Fibroblast of lung (primary cell): ENCODE measurements around the gene ASXL2. TPM values are rescaled to one million over a fixed set of nuclear protein-coding genes. Genes with fewer than 3 reads are reported as not detected.

Experiments used
- DNase-seq, 2 donors: peaks; one replicate each; pipeline versions ENCODE4 v3.0.0 to v3.0.0-alpha.2; 2010; ENCODE audit warnings: low read depth in 2 of 2
- H2AFZ ChIP-seq: 2 replicates; pipeline ENCODE4 v1.5.1; 2012; ENCODE audit warnings: low read length, control low read depth, inconsistent platforms
- H3K27ac ChIP-seq: 2 replicates; pipeline ENCODE4 v1.5.1; 2011; ENCODE audit warnings: low read length, control low read depth; ENCODE audit not compliant: insufficient read depth
- H3K27me3 ChIP-seq: 2 replicates; pipeline ENCODE4 v1.5.1; 2011; ENCODE audit warnings: mild to moderate bottlenecking, low read length; ENCODE audit not compliant: control insufficient read depth, insufficient read depth
- H3K36me3 ChIP-seq: 2 replicates; pipeline ENCODE4 v1.5.1; 2011; ENCODE audit warnings: low read length; ENCODE audit not compliant: control insufficient read depth, insufficient read depth
- H3K4me1 ChIP-seq: 2 replicates; pipeline ENCODE4 v1.5.1; 2011; ENCODE audit warnings: low read length; ENCODE audit not compliant: control insufficient read depth, insufficient read depth; ENCODE audit errors: extremely low read depth
- H3K4me2 ChIP-seq: 2 replicates; pipeline ENCODE4 v1.5.1; 2011; ENCODE audit warnings: low read length, control low read depth; ENCODE audit not compliant: insufficient read depth; ENCODE audit errors: extremely low read depth
- H3K4me3 ChIP-seq, 4 experiments: fragments of 200-600 bp in 1 of 4; sonication (generic) in 1 of 4; replicated peaks in 1 of 4; 2 replicates each; pipeline ENCODE4 v1.5.1; 2011 to 2016; ENCODE audit warnings: low read length in 4 of 4, low read depth in 3 of 4, mild to moderate bottlenecking in 3 of 4, control low read depth in 2 of 4, inconsistent platforms in 1 of 4, mixed read lengths in 1 of 4; ENCODE audit not compliant: insufficient read depth in 1 of 4; ENCODE audit errors: control extremely low read depth in 1 of 4
- H3K79me2 ChIP-seq: 2 replicates; pipeline ENCODE4 v1.5.1; 2012; ENCODE audit warnings: mild to moderate bottlenecking, low read length, inconsistent platforms; ENCODE audit not compliant: control insufficient read depth, insufficient read depth
- H3K9ac ChIP-seq: 2 replicates; pipeline ENCODE4 v1.5.1; 2011; ENCODE audit warnings: mild to moderate bottlenecking, low read length, control low read depth; ENCODE audit not compliant: insufficient read depth
- H3K9me3 ChIP-seq: 2 replicates; pipeline ENCODE4 v1.5.1; 2012; ENCODE audit warnings: low read depth, low read length; ENCODE audit not compliant: control insufficient read depth, insufficient read depth
- H4K20me1 ChIP-seq: 2 replicates; pipeline ENCODE4 v1.5.1; 2011; ENCODE audit warnings: low read length; ENCODE audit not compliant: control insufficient read depth, insufficient read depth; ENCODE audit errors: extremely low read depth
- CTCF ChIP-seq, 2 donors: IDR thresholded peaks in 1 of 2; conservative IDR thresholded peaks in 1 of 2; 1 replicate in 1 of 2; 2 replicates in 1 of 2; pipeline ENCODE4 v1.5.1; 2011 to 2012; ENCODE audit warnings: low read length in 2 of 2, control low read depth in 1 of 2, inconsistent platforms in 1 of 2, low read depth in 1 of 2, mild to moderate bottlenecking in 1 of 2
- EZH2 ChIP-seq: IDR thresholded peaks from 2 replicates; pipeline ENCODE4 v1.5.1; 2012; ENCODE audit warnings: low read length, control low read depth, mild to moderate bottlenecking; ENCODE audit errors: missing control alignments
- polyA plus RNA-seq, 2 donors: library from polyadenylated mRNA; depleted of rRNA in 1 of 2; stranded (reverse) in 1 of 2; unstranded in 1 of 2; fragments of >200 nt; gene quantifications; 2 replicates each; pipeline ENCODE4 v1.2.1, GENCODE V29; 2011 to 2012; ENCODE audit warnings: missing spikeins in 1 of 2
- total RNA-seq: library from RNA; depleted of rRNA; stranded (reverse); fragments of >200 nt; gene quantifications from 2 replicates; pipeline ENCODE4 v1.2.1, GENCODE V29; 2014

ASXL2 gene
- total and polyA plus RNA-seq, 2 donors (not counting 1 experiment from before 2014, with no cell fraction given) = 5.9 to 16.6 TPM

- TF ChIP-seq CTCF (conservative IDR thresholded peaks at IDR 0.05 in 1 of 2, IDR thresholded peaks at IDR 0.05 in 1 of 2; ENCODE audit: low read depth in 1 of 2, low read length in 2 of 2) (no peak), EZH2 (no peak)
- H3K9ac ChIP-seq = no peak overlapping the region
- no peaks in the 10 kb centered on the region for H3K27me3 ChIP-seq
- peak in 1 of 2 donors; percentile 38 for DNase-seq
- no peak overlapping the region for H3K4me3 ChIP-seq
- no peaks in the 10 kb centered on the region for H4K20me1 ChIP-seq
- H3K36me3 ChIP-seq = no peaks in the 10 kb centered on the region
- no peaks in the 10 kb centered on the region for H3K9me3 ChIP-seq
- H3K4me1 ChIP-seq = no peaks in the 10 kb centered on the region
- no peak overlapping the region for H2AFZ ChIP-seq
- no peak overlapping the region for H3K4me2 ChIP-seq
- H3K27ac ChIP-seq = no peak overlapping the region
- peaks cover 3% of the 10 kb centered on the region for H3K79me2 ChIP-seq
Measured at GRCh38 chr2:25814681-25815080, 63.6 kb downstream of the ASXL2 start.

GRCh38 chr2:25810428-25810827 is 67.9 kb downstream of the ASXL2 start:
- Histone ChIP-seq H3K36me3 (no peaks in the 10 kb centered on the region), H2AFZ (no peak overlapping the region), H4K20me1 (no peaks in the 10 kb centered on the region), H3K79me2 (peaks cover 3% of the 10 kb centered on the region), H3K4me2 (no peak overlapping the region), H3K27me3 (no peaks in the 10 kb centered on the region), H3K9me3 (no peaks in the 10 kb centered on the region), H3K27ac (no peak overlapping the region), H3K4me1 (no peaks in the 10 kb centered on the region), H3K9ac (no peak overlapping the region), H3K4me3 (no peak overlapping the region)
- no peak for DNase-seq
- TF ChIP-seq EZH2 (no peak), CTCF (conservative IDR thresholded peaks at IDR 0.05 in 1 of 2, IDR thresholded peaks at IDR 0.05 in 1 of 2; ENCODE audit: low read depth in 1 of 2, low read length in 2 of 2) (no peak)

GRCh38 chr2:25809646-25810045 is 68.6 kb downstream of the ASXL2 start:
- no peak for TF ChIP-seq EZH2
- TF ChIP-seq CTCF (conservative IDR thresholded peaks at IDR 0.05 in 1 of 2, IDR thresholded peaks at IDR 0.05 in 1 of 2; ENCODE audit: low read depth in 1 of 2, low read length in 2 of 2) = no peak
- H3K9ac ChIP-seq = no peak overlapping the region
- H3K27me3 ChIP-seq = no peaks in the 10 kb centered on the region
- no peak for DNase-seq
- no peaks in the 10 kb centered on the region for H3K36me3 ChIP-seq
- H3K9me3 ChIP-seq = no peaks in the 10 kb centered on the region
- H3K27ac ChIP-seq = no peak overlapping the region
- H4K20me1 ChIP-seq = no peaks in the 10 kb centered on the region
- H3K4me2 ChIP-seq = no peak overlapping the region
- no peak overlapping the region for H3K4me3 ChIP-seq
- no peak overlapping the region for H2AFZ ChIP-seq
- no peaks in the 10 kb centered on the region for H3K4me1 ChIP-seq
- peaks cover 3% of the 10 kb centered on the region for H3K79me2 ChIP-seq
